B cell (primary cell): ENCODE results near the gene SPOP.

Experiments
- EZH2 ChIP-seq: IDR thresholded peaks from 2 replicates; pipeline ENCODE4 v1.6.1; 2012; ENCODE audit warnings: borderline replicate concordance, low read depth, mild to moderate bottlenecking, moderate library complexity, low read length; ENCODE audit not compliant: insufficient read depth, poor library complexity, severe bottlenecking
- TF ChIP-seq, protein P1 (sequence below): fragments of 200-600 bp; IDR thresholded peaks from one replicate; pipeline ENCODE4 v1.8.0; 2022; ENCODE audit warnings: antibody characterized with exemption, mild to moderate bottlenecking

GRCh38 chr17:49680314-49680713 is 2.4 kb upstream of the SPOP start:
- TF ChIP-seq, protein P1, sequence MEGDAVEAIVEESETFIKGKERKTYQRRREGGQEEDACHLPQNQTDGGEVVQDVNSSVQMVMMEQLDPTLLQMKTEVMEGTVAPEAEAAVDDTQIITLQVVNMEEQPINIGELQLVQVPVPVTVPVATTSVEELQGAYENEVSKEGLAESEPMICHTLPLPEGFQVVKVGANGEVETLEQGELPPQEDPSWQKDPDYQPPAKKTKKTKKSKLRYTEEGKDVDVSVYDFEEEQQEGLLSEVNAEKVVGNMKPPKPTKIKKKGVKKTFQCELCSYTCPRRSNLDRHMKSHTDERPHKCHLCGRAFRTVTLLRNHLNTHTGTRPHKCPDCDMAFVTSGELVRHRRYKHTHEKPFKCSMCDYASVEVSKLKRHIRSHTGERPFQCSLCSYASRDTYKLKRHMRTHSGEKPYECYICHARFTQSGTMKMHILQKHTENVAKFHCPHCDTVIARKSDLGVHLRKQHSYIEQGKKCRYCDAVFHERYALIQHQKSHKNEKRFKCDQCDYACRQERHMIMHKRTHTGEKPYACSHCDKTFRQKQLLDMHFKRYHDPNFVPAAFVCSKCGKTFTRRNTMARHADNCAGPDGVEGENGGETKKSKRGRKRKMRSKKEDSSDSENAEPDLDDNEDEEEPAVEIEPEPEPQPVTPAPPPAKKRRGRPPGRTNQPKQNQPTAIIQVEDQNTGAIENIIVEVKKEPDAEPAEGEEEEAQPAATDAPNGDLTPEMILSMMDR: no peak
- TF ChIP-seq EZH2: no peak
